Endometrial microvascular endothelial cells (primary cell): Measurements from ENCODE around the gene OR10G6. TPM values are rescaled to one million over a fixed set of nuclear protein-coding genes. Genes with fewer than 3 reads are reported as not detected.
"Not testable (repeated sequence)": the region's sequence is repeated elsewhere in the genome, so short reads cannot be mapped to it uniquely, and the experiment has no call there.

Experiments used
- in situ Hi-C: cut with HindIII; loops from 2 replicates; pipeline ENCODE4 v1.10.0; 2017; ENCODE audit warnings: low sequenced_read_pairs, low pct_unique_long_range_greater_than_20kb; ENCODE audit errors: inconsistent ontology term
- total RNA-seq: library from RNA; depleted of rRNA; stranded (reverse); fragments of >200 nt; gene quantifications from one replicate; pipeline ENCODE4 v1.2.3, GENCODE V29; 2015; ENCODE audit errors: inconsistent ontology term

OR10G6 gene, protein sequence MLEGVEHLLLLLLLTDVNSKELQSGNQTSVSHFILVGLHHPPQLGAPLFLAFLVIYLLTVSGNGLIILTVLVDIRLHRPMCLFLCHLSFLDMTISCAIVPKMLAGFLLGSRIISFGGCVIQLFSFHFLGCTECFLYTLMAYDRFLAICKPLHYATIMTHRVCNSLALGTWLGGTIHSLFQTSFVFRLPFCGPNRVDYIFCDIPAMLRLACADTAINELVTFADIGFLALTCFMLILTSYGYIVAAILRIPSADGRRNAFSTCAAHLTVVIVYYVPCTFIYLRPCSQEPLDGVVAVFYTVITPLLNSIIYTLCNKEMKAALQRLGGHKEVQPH
- not detected for total RNA-seq

DNA sequence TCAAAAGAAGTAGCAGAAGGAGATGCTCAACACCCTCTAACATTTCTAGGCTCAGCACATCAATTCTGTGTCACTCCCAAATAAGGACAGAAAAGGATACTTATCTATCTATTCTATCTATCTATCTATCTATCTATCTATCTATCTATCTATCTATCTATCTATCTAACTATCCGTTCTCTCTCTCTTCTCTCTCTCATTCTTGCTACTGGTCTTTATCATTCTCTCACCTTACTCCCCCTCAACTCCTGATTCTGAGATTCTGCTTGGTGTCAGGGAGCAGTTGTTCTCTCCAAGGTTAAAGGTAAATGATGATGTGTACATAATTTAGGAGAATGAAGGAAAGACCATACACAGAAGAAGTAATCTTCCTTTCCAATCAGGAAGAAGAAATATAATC lies at the start of gene OR10G6:
Gene OR10G6 (minus strand): TSS at position 43 of the 400 bp plus-strand sequence. CDS start 0 bp downstream, at position 43.
- in situ Hi-C loops, result no loop called here

DNA sequence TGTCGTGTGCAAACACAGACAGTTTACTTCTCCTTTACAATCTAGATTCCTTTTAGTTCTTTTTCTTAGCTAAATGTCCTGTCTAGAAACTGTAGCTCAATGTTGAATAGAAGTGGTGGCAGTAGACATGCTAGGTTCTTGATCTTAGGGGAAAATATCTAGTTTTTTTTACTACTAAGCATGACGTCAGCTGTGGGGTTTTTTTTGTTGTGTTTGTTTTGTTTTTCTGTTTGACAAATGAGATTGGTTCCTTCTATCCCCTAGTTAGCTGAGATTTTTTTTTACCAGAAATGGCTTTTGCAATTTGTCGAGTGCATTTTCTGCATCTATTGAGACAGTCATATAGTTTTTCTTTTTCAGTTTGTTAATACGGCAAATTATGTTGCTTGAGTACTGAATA lies 48.5 kb upstream of the OR10G6 start:
- in situ Hi-C loops, result no loop called here

DNA sequence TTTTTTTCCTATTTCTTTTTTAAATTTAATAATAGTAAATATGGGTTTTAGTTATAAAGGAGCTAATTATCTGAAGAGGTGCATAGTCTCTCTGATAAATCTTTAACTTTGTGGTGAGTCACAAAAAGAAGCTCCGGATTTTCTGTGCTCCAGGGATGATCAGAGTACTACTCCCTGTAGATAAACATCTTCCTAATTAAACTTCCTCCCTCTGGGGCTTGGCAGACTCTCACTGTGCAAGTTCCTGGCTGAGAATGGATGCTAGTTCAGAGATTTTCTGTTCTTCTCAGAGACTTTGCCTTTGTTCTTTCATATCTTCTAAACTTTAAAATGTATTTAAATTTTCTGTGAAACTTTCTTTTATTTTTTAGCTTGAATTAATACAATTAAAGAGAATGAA lies 46.3 kb upstream of the OR10G6 start, which contains the start of gene OR10G7:
Gene OR10G7 (minus strand): TSS at position 72 of the 400 bp plus-strand sequence. CDS start 2,324 bp downstream, outside the sequence.
- in situ Hi-C loops, result no loop called here

DNA sequence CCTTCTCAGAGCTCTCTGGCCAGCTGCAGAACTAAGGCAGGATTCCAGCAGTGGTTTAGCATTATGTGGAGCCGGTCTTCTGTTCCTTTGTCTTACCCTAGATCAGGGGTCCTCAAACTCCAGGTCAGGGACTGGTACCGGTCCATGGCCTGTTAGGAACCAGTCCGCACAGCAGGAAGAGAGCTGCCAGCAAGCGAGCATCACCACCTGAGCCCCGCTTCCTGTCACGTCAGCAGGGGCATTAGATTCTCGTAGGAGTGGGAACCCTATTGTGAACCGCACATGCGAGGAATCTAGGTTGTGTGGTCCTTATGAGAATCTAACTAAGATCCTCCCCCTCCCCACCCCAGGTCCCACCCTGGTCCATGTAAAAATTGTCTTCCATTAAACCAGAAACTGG lies 44.6 kb upstream of the OR10G6 start:
- in situ Hi-C loops, result no loop called here

- in situ Hi-C loops, result no loop called here
Measured at GRCh38 chr11:124036666-124037065, 41.7 kb upstream of the OR10G6 start.

DNA sequence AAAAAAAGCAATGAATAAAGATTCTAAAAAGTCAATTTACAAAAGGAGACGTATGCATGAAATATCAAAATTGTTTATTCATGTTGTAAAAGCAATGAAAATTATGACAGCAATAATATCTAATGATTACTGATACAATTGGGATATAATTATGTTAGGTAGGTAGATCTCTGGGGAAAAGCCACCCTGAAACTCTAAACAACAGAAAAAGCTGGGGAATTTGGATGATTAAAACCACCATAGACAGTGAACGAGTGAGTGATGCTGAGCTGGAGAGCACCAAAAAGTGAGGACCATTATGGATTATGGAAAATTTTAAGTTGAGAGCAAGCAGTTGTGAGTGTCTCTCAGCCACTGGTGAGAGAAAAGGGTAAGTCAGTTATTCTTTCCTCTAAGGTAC lies 31.5 kb upstream of the OR10G6 start, which contains the start of gene OR10G8:
Gene OR10G8 (plus strand): TSS at position 301 of the 400 bp plus-strand sequence. CDS start 2,825 bp downstream, outside the sequence.
- in situ Hi-C loops, result no loop called here

DNA sequence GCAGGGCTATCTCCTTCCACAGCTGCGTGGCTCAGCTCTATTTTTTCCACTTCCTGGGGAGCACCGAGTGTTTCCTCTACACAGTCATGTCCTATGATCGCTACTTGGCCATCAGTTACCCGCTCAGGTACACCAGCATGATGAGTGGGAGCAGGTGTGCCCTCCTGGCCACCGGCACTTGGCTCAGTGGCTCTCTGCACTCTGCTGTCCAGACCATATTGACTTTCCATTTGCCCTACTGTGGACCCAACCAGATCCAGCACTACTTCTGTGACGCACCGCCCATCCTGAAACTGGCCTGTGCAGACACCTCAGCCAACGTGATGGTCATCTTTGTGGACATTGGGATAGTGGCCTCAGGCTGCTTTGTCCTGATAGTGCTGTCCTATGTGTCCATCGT lies 20.9 kb upstream of the OR10G6 start:
- in situ Hi-C loops, result not testable (repeated sequence)

GRCh38 chr11:124012697-124013096 lies 17.7 kb upstream of the OR10G6 start, which contains the start of gene OR10G4:
Gene OR10G4, plus strand, starts transcription at chr11:124012997. Its CDS starts 2,578 bp downstream, at chr11:124015575.
- in situ Hi-C loops, result no loop called here

DNA sequence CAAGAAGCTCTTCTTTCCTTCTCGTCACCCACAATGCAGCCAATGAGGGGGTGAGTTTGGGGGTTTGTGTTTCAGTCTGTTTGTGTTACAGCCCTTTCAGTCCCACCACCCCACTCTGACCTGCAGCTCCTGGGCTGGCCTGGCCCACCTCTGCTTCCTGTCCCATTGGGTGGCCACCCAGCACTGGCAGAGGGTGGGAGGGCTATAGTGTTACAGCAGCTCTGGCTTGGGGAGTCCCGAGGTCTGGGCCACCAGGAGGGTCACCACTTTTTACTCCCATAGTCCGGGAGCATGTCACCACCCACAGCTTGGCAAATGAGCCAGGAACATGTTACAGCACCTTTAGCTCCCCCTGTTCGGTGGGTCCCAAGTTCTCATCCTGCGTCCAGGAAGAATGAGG lies 15.7 kb downstream of the OR10G6 start:
- in situ Hi-C loops, result no loop called here

DNA sequence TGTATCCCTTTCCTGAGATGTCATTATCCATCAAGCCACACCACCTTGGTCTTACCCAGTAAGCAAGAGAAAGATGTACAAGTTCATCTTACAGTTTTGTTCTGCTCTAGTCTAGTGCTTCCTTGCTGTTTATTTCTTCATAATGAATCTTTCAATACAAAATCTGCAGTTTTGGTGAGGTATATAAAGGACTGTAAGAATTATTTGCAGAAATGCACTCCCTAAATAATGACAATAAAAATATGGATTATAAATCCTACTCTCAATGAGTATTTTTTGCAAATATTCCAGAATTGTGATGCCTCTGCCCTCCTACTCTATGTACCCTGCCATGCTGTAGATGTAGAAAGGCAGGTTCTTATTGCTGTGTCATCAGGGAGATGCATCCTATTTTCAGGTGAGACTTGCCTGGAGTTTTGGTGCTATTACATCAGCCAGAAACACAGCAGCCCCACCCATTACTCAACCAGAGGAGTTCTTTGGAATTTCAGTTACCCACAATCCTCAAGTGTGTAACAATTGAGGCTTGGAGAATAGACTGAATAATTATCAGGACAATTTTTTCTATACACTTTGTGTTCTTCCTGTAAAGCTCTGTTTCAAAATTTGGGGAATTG lies 17.1 kb downstream of the OR10G6 start, which contains the start of gene OR10S1:
Gene OR10S1 (minus strand): TSS at position 51 of the 617 bp plus-strand sequence. CDS start 117 bp downstream, outside the sequence.
- in situ Hi-C loops, result no loop called here

GRCh38 chr11:123976770-123977560 lies 18.0 kb downstream of the OR10G6 start:
- in situ Hi-C loops, result no loop called here

- in situ Hi-C loops, result no loop called here
Measured at GRCh38 chr11:123973816-123974215, 21.1 kb downstream of the OR10G6 start.

GRCh38 chr11:123956752-123957151 lies 38.2 kb downstream of the OR10G6 start:
- in situ Hi-C loops, result no loop called here

DNA sequence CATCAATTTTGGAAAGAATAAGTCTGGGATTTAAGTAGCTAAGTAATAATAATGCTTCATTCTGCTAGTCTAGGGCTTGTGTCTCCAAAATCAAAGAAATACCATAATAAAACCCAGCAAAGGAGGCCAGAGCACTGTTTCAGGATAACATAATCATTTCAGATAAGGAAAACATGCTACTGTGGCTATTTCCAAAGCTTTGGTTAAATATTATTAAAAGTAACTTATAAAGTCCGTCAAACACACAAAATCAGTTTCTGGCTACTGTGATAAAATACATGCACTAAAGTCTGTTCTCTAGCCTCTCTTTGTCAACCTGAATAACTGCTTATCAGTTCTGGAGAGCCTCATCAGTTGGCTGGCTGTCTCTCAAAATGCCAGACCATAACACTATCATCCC lies 49.8 kb downstream of the OR10G6 start:
- in situ Hi-C loops, result no loop called here

Other genes starting within 250 kb of the OR10G6 start
- gene OR6X1, start 240.6 kb downstream of the OR10G6 start, total RNA-seq, result not detected
- not detected for gene OR6M1, start 188.8 kb downstream of the OR10G6 start, total RNA-seq
- gene TMEM225, start 109.5 kb downstream of the OR10G6 start, total RNA-seq, result not detected
- not detected for gene OR8D4, start 93.0 kb downstream of the OR10G6 start, total RNA-seq
- gene OR4D5, start 55.5 kb downstream of the OR10G6 start, total RNA-seq, result not detected
- not detected for gene OR6T1, start 51.3 kb downstream of the OR10G6 start, total RNA-seq
- not detected for gene OR10S1, start 17.4 kb downstream of the OR10G6 start, total RNA-seq
- gene OR10G4, start 17.8 kb upstream of the OR10G6 start, total RNA-seq, result not detected
- gene OR10G9, start 27.9 kb upstream of the OR10G6 start, total RNA-seq, result not detected
- not detected for gene OR10G8, start 31.6 kb upstream of the OR10G6 start, total RNA-seq
- not detected for gene OR10G7, start 46.2 kb upstream of the OR10G6 start, total RNA-seq
- gene VWA5A, start 120.3 kb upstream of the OR10G6 start, total RNA-seq, result 19.7 TPM
- not detected for gene OR10D3, start 188.2 kb upstream of the OR10G6 start, total RNA-seq
- not detected for gene OR8G1, start 245.9 kb upstream of the OR10G6 start, total RNA-seq